ENCODE results near the gene PPFIBP1.
"Not testable (repeated sequence)": the region's sequence is repeated elsewhere in the genome, so short reads cannot be mapped to it uniquely, and the experiment has no call there.

The PPFIBP1 gene

DNA sequence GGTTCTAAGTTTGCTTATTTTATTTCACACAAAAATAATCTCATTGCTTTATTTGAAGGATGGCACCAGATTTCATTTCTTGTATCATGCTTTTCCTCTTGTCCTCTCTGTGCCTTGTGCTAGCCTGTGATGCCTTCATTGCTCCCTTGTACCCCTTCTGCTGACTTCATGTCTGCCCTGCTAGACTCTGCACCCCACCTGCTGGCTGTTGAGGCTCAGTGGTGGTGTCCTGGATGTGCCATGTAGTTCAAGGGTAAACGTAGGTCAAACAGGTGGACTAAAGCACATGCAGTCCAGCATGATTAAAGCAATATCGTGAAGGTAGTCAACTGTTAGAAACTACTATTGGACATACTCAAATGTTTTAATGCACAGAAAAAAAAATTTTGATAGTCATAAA is 208.3 kb downstream of the PPFIBP1 start:
- DNase-seq: no peak

GRCh38 chr12:27733052-27733656 is 209.1 kb downstream of the PPFIBP1 start:
- DNase-seq: no peak

- no peak for DNase-seq
Observed at GRCh38 chr12:27733791-27734190, 209.8 kb downstream of the PPFIBP1 start.

GRCh38 chr12:27734321-27734720 is 210.3 kb downstream of the PPFIBP1 start:
- not testable (repeated sequence) for DNase-seq

DNA sequence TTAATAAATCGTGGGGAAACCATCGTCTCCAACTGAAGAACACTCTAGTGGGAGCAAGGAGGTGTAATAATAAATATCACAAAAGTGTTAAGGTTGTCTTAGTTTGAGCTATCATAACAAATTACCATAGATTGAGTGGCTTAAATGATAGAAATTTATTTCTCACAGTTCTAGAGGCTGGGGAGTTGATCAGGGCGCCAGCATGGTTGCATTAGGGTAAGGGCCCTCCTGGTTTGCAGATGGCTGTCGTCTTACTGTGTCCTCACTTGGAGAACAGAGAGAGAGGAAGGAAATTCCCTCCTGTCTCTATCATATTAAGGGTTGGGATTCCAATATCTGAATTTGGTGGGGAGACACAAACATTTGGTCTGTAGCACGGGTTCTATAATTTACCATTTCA is 219.6 kb downstream of the PPFIBP1 start:
- DNase-seq: no peak

Data from KG1 (cell line).